ENCODE measurements around the gene SERPINB10.

DNA sequence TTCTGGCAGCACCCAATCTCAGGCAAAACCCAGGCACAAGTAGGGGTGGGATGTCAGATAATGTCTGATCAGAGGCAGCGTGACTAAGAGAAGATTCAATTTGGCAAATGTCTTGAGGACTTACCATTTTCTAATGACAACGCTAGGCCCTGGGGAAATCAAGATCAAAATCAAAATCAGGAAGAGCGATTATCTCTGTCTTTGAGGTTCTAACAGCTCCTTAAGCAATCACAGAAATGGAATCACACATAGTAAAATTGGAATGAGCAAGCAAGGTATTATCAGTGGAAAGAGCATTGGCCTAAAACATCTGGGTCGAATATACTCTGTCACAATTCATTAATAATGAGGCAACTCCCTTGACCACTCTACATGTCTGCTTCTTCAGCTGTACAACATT, 28.8 kb upstream of the SERPINB10 start:
- TF ChIP-seq, protein P1, sequence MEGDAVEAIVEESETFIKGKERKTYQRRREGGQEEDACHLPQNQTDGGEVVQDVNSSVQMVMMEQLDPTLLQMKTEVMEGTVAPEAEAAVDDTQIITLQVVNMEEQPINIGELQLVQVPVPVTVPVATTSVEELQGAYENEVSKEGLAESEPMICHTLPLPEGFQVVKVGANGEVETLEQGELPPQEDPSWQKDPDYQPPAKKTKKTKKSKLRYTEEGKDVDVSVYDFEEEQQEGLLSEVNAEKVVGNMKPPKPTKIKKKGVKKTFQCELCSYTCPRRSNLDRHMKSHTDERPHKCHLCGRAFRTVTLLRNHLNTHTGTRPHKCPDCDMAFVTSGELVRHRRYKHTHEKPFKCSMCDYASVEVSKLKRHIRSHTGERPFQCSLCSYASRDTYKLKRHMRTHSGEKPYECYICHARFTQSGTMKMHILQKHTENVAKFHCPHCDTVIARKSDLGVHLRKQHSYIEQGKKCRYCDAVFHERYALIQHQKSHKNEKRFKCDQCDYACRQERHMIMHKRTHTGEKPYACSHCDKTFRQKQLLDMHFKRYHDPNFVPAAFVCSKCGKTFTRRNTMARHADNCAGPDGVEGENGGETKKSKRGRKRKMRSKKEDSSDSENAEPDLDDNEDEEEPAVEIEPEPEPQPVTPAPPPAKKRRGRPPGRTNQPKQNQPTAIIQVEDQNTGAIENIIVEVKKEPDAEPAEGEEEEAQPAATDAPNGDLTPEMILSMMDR (IDR thresholded peaks at IDR 0.05; ENCODE audit: borderline replicate concordance, extremely low read depth, low read length, poor library complexity, severe bottlenecking): no peak
- TF ChIP-seq EZH2 (IDR thresholded peaks at IDR 0.05; ENCODE audit: borderline replicate concordance, low read depth, low read length, severe bottlenecking): no peak
